Keratinocyte (primary cell): ENCODE data around the gene ABCC8.

Experiments
- CTCF ChIP-seq, 3 experiments: IDR thresholded peaks in 1 of 3; conservative IDR thresholded peaks in 1 of 3; optimal IDR thresholded peaks in 1 of 3; 2 replicates in 2 of 3; 3 replicates in 1 of 3; pipeline versions ENCODE3 to v1.5.1; 2011; ENCODE audit warnings: low read length in 3 of 3, mild to moderate bottlenecking in 3 of 3, moderate library complexity in 2 of 3, control low read depth in 1 of 3, inconsistent platforms in 1 of 3; ENCODE audit not compliant: insufficient read depth in 2 of 3; ENCODE audit errors: extremely low read depth in 1 of 3
- EZH2 ChIP-seq: IDR thresholded peaks from one replicate; pipeline ENCODE4 v1.6.1; 2012; ENCODE audit warnings: inconsistent platforms, mild to moderate bottlenecking, low read length, moderate library complexity

GRCh38 chr11:17524221-17524620, 47.6 kb upstream of the ABCC8 start:
- no peak for TF ChIP-seq CTCF (optimal IDR thresholded peaks at IDR 0.05 in 1 of 3, IDR thresholded peaks at IDR 0.05 in 1 of 3, conservative IDR thresholded peaks at IDR 0.05 in 1 of 3; ENCODE audit: extremely low read depth in 1 of 3, insufficient read depth in 2 of 3, low read length in 3 of 3)
- TF ChIP-seq EZH2: no peak
